Body of pancreas (tissue), 4 donors: Measurements from ENCODE around the gene SLC9A9.

Source experiments
- POLR2A ChIP-seq, 3 donors: fragments of 450-650 bp; IDR thresholded peaks; one replicate each; pipeline ENCODE4 v1.6.1; 2016; ENCODE audit warnings: antibody characterized with exemption in 3 of 3, mild to moderate bottlenecking in 2 of 3
- TF ChIP-seq, protein P1 (sequence below), 7 experiments: fragments of 450-650 bp in 4 of 7; fragments of 200-600 bp in 3 of 7; sonication (generic) in 3 of 7; IDR thresholded peaks; one replicate each; pipeline ENCODE4 v1.5.1; 2016 to 2019; ENCODE audit warnings: antibody characterized with exemption in 7 of 7

DNA sequence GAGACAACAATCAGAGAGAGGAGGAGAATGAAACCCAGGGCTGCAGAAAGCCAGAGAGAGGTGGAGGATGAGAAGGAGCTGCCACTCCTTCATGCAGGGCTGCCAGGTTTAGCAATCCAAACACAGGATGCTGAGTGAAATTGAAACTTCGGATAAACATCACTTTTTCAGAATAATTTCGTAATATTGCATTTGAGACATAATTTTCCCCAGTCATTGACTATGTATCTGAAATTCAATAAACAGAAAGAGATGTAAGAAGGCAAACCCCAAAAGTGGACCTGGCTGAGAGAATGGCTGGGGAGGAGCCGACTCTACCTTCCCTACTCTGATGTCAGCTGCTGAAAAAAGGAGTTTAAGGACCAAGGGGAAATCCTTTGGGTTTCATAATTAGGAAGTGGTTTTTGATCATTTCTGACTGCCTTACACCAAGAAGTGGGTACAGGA, 33.8 kb downstream of the SLC9A9 start:
- TF ChIP-seq, protein P1, sequence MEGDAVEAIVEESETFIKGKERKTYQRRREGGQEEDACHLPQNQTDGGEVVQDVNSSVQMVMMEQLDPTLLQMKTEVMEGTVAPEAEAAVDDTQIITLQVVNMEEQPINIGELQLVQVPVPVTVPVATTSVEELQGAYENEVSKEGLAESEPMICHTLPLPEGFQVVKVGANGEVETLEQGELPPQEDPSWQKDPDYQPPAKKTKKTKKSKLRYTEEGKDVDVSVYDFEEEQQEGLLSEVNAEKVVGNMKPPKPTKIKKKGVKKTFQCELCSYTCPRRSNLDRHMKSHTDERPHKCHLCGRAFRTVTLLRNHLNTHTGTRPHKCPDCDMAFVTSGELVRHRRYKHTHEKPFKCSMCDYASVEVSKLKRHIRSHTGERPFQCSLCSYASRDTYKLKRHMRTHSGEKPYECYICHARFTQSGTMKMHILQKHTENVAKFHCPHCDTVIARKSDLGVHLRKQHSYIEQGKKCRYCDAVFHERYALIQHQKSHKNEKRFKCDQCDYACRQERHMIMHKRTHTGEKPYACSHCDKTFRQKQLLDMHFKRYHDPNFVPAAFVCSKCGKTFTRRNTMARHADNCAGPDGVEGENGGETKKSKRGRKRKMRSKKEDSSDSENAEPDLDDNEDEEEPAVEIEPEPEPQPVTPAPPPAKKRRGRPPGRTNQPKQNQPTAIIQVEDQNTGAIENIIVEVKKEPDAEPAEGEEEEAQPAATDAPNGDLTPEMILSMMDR (IDR thresholded peaks at IDR 0.05): no peak
- no peak for TF ChIP-seq POLR2A (IDR thresholded peaks at IDR 0.05)
